Measurements from ENCODE around the gene COL5A1.
"Not testable (repeated sequence)": the region's sequence is repeated elsewhere in the genome, so short reads cannot be mapped to it uniquely, and the experiment has no call there.

Gene COL5A1

DNA sequence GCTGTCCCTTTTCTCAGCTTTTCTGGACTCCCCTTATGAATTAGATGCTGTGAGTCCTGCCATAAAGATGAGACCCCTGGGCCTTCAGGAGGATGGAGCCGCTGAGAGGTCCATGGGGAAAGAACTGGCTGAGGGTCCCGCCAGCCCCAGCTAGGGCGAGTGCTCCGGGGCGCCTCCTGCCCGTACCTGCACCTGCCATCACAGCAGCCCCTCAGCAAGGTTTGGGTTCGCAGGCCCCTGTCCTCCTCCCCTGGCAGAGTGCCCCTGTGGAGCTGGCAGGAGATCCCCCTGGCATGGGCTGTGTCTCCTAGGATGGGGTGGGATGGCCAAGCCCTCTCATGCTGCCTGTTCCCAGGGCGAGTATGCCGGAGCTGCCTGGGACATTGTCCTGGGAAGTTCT lies 64.2 kb downstream of the COL5A1 start:
- in situ Hi-C loops (cut with HindIII; ENCODE audit: low pct_unique_long_range_greater_than_20kb, low sequenced_read_pairs): no loop called here
- no peak for TF ChIP-seq JUND (IDR thresholded peaks at IDR 0.05; ENCODE audit: low read depth)

DNA sequence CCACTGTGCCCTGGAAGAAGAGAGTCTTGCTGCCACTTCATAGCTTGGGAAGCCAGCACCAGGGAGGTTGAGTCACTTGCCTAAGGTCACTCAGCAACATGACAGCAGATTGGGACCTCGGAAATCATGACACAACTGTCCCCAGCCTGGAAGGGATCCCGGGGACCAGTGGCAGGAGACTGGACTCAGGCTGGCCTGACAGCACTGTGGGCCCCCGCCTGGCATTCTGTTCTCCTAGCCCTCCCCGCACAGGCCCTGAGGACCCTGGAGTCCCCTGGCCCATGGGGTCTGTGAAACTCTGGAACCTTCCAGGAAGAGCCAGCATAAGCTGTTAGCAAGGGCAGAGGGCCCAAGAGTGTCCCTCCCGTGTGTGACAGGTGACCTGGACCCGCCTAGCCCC lies 64.9 kb downstream of the COL5A1 start:
- in situ Hi-C loops (cut with HindIII; ENCODE audit: low pct_unique_long_range_greater_than_20kb, low sequenced_read_pairs): no loop called here
- DNase-seq (ENCODE audit: low read depth in 1 of 2, low spot score in 1 of 2): no peak
- TF ChIP-seq JUND (IDR thresholded peaks at IDR 0.05; ENCODE audit: low read depth): no peak

More for the DNA sequence above, 64.2 kb downstream of the COL5A1 start:
- no peak for DNase-seq (ENCODE audit: low read depth in 1 of 2, low spot score in 1 of 2)

DNA sequence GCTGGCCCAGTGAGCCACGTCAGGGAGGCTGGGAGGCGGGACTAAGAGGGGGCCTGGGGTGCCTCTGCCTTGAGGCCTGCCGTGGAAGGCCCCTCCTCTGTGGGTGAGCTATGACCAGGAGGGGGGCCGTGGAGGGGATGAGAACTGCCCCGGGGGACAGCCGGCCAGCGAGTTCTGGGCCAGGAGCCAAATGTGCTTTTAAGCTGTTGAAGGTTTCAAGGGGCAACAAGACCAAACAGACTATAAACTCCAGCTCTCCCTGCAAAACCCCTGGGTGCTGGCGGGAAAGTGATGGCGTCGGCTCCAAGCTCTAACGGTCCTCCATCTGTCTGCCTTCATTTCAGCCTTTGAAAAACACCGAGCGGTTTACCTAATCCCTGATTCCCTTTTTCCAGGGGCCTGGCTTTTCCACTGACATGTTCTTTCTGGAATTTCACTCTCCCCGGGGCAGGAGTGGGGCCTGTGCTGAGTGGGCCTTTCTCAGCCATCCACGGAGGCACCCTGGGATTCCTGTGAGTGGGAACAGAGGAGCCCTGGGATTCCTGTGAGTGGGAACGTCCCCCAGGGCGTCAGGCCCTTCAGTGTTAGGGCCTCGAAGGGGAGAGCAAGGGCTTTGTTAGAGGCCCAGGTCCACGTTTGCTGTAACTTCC lies 65.6 kb downstream of the COL5A1 start:
- no peak for TF ChIP-seq JUND (IDR thresholded peaks at IDR 0.05; ENCODE audit: low read depth)
- DNase-seq (ENCODE audit: low read depth in 1 of 2, low spot score in 1 of 2): no peak
- in situ Hi-C loops (cut with HindIII; ENCODE audit: low pct_unique_long_range_greater_than_20kb, low sequenced_read_pairs): no loop called here

DNA sequence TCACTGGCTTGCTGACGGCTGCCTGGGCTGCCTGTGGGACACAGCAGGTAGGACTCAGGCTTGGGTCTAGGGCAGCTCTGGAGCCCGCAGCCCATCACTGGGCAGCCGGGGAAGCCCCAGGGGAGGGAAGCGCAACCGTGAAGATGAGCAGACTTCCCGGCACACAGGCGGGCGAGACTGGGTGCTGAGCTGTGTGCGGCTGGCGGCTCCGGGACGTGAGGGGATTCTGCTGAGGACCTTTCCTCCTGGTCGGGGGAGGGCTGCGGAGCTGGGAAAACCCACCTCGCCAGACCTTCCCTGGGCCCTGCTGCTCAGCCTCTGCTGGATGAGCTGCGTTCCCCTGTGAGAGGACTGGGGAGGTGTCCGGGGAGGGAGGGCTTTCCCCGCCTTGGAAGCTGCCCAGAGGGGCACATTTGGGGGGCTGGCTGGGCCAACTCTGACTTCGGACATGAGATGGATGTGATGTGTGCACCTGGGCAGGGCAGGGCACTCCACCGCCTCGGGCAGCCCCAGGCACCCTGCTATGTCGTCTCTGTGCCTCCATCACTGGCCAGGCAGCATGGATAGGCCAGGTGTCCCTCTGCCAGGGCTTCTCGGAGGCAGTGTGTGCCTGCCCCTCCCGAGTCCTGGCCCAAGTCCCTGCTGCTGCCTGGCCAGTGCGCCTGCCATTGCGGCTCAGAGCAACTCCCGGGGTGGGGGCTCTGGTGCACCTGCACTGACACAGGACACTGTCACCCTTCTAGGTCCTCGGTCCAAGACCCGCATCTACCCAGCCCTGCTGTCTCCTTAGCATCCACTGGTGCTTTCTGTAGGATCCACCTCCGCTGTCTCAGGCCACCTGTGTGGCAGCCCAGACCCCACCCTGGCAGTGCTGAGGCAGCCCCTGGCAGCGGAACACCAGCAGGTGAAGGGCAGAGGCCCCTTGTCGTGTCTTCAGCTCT lies 66.4 kb downstream of the COL5A1 start:
- no peak for TF ChIP-seq JUND (IDR thresholded peaks at IDR 0.05; ENCODE audit: low read depth)
- in situ Hi-C loops (cut with HindIII; ENCODE audit: low pct_unique_long_range_greater_than_20kb, low sequenced_read_pairs): no loop called here
- no peak for DNase-seq (ENCODE audit: low read depth in 1 of 2, low spot score in 1 of 2)

DNA sequence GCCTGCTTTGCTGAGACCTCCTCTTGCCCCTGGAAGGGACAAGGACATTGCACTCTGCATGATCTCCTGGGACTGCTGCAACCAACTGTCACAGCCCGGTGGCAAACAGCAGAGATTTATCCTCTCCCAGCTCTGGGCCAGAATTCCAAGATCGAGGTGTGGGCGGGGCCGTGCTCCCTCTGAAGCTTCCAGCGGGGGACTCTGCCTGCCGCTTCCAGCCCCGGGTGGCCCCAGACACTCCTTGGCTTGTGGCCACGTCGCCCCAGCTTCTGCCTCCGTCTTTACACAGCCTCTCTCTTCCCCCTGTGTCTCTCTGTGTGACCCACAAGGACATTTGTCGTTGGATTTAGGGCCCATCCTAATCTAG lies 67.1 kb downstream of the COL5A1 start:
- no peak for TF ChIP-seq JUND (IDR thresholded peaks at IDR 0.05; ENCODE audit: low read depth)
- DNase-seq (ENCODE audit: low read depth in 1 of 2, low spot score in 1 of 2): no peak
- in situ Hi-C loops (cut with HindIII; ENCODE audit: low pct_unique_long_range_greater_than_20kb, low sequenced_read_pairs): no loop called here

DNA sequence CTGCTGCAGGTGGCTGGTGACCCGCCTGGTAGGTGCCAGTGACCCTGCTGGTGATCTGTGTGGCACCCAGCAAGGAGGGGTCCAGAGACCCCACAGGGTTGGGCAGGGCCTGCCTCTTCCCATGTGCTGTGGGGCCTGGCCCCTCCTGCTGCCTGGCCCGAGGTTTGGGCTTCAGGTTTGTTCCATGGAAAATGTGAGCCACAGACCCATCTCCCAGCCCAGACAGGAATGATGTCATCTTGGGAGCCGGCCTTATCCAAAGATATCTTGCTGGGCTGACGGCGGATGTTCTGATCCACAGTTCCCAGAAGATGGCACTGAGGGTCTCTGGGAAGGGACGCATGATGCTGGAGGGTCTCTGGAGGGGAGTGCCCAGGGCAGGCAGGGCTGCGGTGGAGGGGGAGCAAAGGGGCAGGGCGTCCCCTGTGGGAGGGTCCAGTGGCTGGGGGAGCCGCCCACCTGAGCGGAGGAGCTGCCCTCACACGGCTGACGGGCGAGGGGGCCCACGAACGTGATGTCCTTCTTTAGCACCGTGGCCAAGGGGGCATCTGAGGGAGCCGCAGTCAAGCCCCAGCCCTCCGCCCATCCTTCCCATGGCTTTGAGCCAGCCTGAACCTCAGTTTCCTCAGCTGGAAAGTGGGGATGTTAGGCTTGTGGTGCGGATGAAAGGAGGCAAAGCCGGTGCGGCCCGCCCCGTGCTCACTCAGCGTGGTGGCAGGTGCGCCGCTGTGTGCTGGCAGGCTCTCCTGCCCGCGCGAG lies 68.1 kb downstream of the COL5A1 start:
- in situ Hi-C loops (cut with HindIII; ENCODE audit: low pct_unique_long_range_greater_than_20kb, low sequenced_read_pairs): no loop called here
- TF ChIP-seq JUND (IDR thresholded peaks at IDR 0.05; ENCODE audit: low read depth): no peak
- no peak for DNase-seq (ENCODE audit: low read depth in 1 of 2, low spot score in 1 of 2)

DNA sequence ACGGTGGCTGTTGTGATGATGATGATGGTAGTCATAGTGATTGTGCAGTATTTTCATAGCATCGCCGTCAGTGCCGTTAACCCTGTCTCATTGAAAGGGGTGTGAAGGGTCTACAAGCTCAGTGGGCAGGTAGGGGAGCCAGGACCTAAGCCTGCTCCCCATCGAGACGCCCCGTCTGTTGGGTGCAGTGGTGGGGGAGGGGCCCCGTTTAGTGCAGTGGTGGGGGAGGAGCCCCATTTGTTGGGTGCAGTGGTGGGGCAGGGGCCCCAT lies 68.6 kb downstream of the COL5A1 start:
- in situ Hi-C loops (cut with HindIII; ENCODE audit: low pct_unique_long_range_greater_than_20kb, low sequenced_read_pairs): no loop called here
- no peak for DNase-seq (ENCODE audit: low read depth in 1 of 2, low spot score in 1 of 2)
- TF ChIP-seq JUND (IDR thresholded peaks at IDR 0.05; ENCODE audit: low read depth): no peak

DNA sequence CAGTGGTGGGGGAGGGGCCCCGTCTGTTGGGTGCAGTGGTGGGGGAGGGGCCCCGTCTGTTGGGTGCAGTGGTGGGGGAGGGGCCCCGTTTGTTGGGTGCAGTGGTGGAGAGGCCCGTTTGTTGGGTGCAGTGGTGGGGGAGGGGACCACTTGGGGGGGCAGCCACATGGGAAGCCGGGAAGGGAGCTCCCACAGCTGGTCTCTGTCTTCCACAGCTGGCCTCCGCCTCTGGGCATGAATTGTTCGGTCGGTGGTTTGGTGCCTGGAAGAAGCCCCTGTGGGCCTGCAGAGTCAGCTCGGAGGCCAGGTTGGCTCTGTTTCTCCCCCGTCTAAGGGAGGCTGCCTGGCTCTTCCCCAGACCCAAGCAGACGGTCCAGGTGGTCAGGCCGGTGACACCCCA lies 69.3 kb downstream of the COL5A1 start:
- in situ Hi-C loops (cut with HindIII; ENCODE audit: low pct_unique_long_range_greater_than_20kb, low sequenced_read_pairs): no loop called here

DNA sequence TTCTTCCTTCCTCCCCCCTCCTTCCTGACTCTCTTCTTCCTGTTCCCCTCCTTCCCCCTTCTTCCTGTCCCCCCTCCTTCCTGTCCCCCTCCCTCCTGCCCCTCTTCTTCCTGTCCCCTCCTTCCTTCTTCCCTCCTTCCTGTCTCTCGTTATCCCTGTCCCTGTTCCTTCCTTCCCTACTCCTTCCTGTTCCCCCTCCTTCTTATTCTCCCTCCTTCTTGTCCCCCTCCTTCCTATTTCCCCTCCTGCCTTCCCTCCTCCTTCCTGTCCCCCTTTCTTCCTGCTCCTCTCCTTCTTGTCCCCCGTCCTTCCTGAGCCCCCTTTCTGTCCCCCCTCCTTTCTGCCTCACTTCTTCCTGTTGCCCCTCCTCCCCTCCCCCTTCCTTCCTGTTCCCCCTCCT lies 70.6 kb downstream of the COL5A1 start:
- no peak for TF ChIP-seq JUND (IDR thresholded peaks at IDR 0.05; ENCODE audit: low read depth)

More for the DNA sequence above, 69.3 kb downstream of the COL5A1 start:
- no peak for DNase-seq (ENCODE audit: low read depth in 1 of 2, low spot score in 1 of 2)
- TF ChIP-seq JUND (IDR thresholded peaks at IDR 0.05; ENCODE audit: low read depth): no peak

DNA sequence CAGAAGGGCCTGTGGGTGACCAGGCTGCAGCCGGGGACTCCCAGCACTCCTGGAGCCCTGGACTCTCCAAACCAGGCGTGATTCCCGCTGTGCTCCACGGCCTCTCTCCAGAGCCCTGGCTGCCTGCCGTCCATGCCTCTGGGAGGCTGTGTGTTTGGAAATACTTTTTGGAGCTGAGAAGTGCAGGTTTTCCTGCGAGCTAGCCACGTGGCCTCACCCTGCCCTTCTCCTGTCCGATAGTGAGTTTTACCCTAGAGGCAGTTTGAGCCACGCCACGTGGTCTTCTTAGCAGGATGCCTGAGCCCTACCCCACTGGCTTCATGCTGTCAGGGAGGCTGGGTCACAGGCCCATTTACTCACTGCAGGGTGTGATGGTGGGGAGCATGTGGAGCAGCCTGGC lies 71.3 kb downstream of the COL5A1 start:
- no peak for DNase-seq (ENCODE audit: low read depth in 1 of 2, low spot score in 1 of 2)
- TF ChIP-seq JUND (IDR thresholded peaks at IDR 0.05; ENCODE audit: low read depth): no peak
- in situ Hi-C loops (cut with HindIII; ENCODE audit: low pct_unique_long_range_greater_than_20kb, low sequenced_read_pairs): no loop called here

More for the DNA sequence above, 70.6 kb downstream of the COL5A1 start:
- no peak for DNase-seq (ENCODE audit: low read depth in 1 of 2, low spot score in 1 of 2)
- in situ Hi-C loops (cut with HindIII; ENCODE audit: low pct_unique_long_range_greater_than_20kb, low sequenced_read_pairs): no loop called here

DNA sequence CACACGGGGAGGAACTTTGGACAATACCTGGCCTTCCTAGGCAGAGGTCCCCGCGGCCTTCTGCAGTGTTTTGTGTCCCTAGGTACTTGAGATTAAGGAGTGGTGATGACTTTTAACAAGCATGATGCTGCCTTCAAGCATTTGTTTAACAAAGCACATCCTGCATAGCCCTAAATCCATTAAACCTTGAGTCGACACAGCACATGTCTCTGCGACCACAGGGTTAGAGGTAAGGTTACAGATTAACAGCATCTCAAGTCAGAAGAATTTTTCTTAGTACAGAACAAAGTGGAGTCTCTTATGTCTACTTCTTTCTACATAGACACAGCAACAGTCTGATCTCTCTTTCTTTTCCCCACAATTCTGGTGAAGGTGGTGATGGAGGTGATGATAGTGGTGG lies 73.9 kb downstream of the COL5A1 start:
- DNase-seq (ENCODE audit: low read depth in 1 of 2, low spot score in 1 of 2); in situ Hi-C loops (cut with HindIII; ENCODE audit: low pct_unique_long_range_greater_than_20kb, low sequenced_read_pairs): not testable (repeated sequence)

DNA sequence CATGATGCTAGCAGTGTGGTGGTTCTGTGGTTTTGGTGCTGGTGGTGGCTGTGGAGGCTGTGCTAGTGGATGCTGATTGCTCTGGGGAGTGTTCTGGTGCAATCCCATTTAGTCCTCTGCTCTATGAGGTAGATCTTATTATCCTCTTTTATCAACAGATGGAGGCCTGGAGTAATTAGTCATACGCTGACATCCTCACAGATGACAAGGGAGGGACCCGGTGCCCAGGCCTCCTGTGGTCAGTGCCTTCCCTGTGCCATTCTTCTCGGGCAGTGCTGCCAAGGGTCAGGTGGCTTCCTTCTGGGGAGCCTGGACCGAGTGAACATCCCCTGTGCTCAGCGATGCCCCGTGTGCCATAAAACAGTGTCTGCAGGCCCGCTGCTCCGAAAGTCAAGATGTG lies 74.5 kb downstream of the COL5A1 start:
- no peak for DNase-seq (ENCODE audit: low read depth in 1 of 2, low spot score in 1 of 2)
- in situ Hi-C loops (cut with HindIII; ENCODE audit: low pct_unique_long_range_greater_than_20kb, low sequenced_read_pairs): no loop called here
- TF ChIP-seq JUND (IDR thresholded peaks at IDR 0.05; ENCODE audit: low read depth): no peak

DNA sequence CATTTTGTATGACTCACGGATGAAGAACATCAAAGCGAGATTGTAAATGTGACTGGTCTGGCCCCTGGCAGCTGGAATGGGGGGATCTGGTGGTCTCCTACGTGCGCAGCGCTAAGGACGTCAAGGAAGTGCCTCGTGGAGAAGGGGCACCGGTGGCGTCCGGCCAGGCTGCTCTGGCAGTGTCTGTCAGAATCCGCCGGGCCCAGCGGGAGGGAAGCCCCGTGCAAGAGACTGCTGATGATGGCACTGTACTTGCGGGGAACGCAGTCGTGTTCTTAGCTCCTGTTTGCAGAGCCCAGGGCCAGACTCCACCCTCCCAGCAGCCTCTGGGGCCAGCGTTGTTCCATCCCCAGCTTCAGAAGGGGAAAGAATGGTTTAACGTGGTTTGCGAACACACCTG lies 75.5 kb downstream of the COL5A1 start:
- in situ Hi-C loops (cut with HindIII; ENCODE audit: low pct_unique_long_range_greater_than_20kb, low sequenced_read_pairs): no loop called here
- no peak for TF ChIP-seq JUND (IDR thresholded peaks at IDR 0.05; ENCODE audit: low read depth)
- DNase-seq (ENCODE audit: low read depth in 1 of 2, low spot score in 1 of 2): no peak

All from T47D (cell line).